ENCODE data around the gene AP5S1. TPM values are rescaled to one million over a fixed set of nuclear protein-coding genes. Genes with fewer than 3 reads are reported as not detected.

Gene AP5S1
- polyA plus RNA-seq, 1 donor from 2014 or later = 11.3 TPM

DNA sequence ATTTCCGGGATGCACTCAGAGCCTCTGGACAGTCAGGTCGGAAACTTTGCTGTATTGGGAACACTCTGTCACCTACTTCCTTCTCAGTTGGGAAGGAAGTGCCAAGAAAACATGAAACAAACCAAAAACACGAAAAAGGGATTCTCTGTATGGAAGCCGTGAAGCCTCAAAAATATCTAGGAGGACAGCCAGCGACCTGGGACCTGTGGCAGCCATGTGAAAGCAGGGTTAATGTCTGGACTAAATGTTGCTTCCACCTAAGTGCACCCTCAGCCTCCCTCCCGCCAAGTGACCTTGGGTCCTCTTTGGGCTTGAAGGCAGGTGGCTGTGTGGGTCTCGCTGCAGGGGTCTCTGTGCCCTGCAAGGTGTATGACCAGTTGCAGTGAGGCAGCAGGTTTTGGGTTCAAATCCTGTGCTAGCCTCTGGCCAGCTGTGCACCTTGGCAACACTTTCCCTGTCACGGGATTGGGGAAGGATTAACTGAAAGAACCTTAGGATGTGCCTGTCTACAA, 27.1 kb downstream of the AP5S1 start:
- Histone ChIP-seq H3K4me3 (ENCODE audit: low read length) (peak overlapping the region; percentile 99), H3K36me3 (ENCODE audit: insufficient read depth, low read length) (no peaks in the 10 kb centered on the region), H3K9me2 (ENCODE audit: insufficient read depth, low read length) (no peaks in the 10 kb centered on the region), H3K79me2 (replicated peaks; ENCODE audit: insufficient read depth, low read length) (peaks cover 8% of the 10 kb centered on the region), H3F3A (ENCODE audit: insufficient read depth, low read length, poor library complexity, severe bottlenecking) (no peaks in the 10 kb centered on the region), H3K9me3 (ENCODE audit: low read length) (no peaks in the 10 kb centered on the region), H3K9ac (ENCODE audit: low read length) (peak overlapping the region; percentile 88), H2AFZ (ENCODE audit: low read depth, low read length) (peak overlapping the region; percentile 97), H4K20me1 (ENCODE audit: insufficient read depth) (no peaks in the 10 kb centered on the region), H3K27me3 (ENCODE audit: insufficient read depth, low read depth, low read length) (no peaks in the 10 kb centered on the region), H3K27ac (ENCODE audit: low read length) (peak overlapping the region; percentile 65), H3K4me2 (ENCODE audit: low read length) (peak overlapping the region; percentile 95)
- TF ChIP-seq RAD21 (conservative IDR thresholded peaks at IDR 0.05) (no peak), TAF1 (IDR thresholded peaks at IDR 0.05; ENCODE audit: low read depth) (no peak), SMC3 (conservative IDR thresholded peaks at IDR 0.05; ENCODE audit: poor library complexity) (no peak), EP300 (conservative IDR thresholded peaks at IDR 0.05; ENCODE audit: poor library complexity, severe bottlenecking) (no peak), CTCF (IDR thresholded peaks at IDR 0.05; ENCODE audit: poor library complexity, severe bottlenecking) (no peak), MXI1 (conservative IDR thresholded peaks at IDR 0.05; ENCODE audit: poor library complexity, severe bottlenecking) (no peak), EZH2 (IDR thresholded peaks at IDR 0.05; ENCODE audit: borderline replicate concordance, insufficient read depth, low read length, poor library complexity, severe bottlenecking) (no peak), POLR2AphosphoS5 (IDR thresholded peaks at IDR 0.05) (no peak), REST (IDR thresholded peaks at IDR 0.05; ENCODE audit: borderline replicate concordance) (no peak)

GRCh38 chr20:3848565-3848964, 28.2 kb downstream of the AP5S1 start:
- H3K4me3 ChIP-seq (ENCODE audit: low read length) = no peak overlapping the region
- H3K27ac ChIP-seq (ENCODE audit: low read length) = no peak overlapping the region
- no peak overlapping the region for H3K9ac ChIP-seq (ENCODE audit: low read length)
- H3K9me2 ChIP-seq (ENCODE audit: insufficient read depth, low read length) = no peaks in the 10 kb centered on the region
- H3K79me2 ChIP-seq (replicated peaks; ENCODE audit: insufficient read depth, low read length) = peaks cover 8% of the 10 kb centered on the region
- TF ChIP-seq MXI1 (conservative IDR thresholded peaks at IDR 0.05; ENCODE audit: poor library complexity, severe bottlenecking) (no peak), EZH2 (IDR thresholded peaks at IDR 0.05; ENCODE audit: borderline replicate concordance, insufficient read depth, low read length, poor library complexity, severe bottlenecking) (no peak), SMC3 (conservative IDR thresholded peaks at IDR 0.05; ENCODE audit: poor library complexity) (no peak), TAF1 (IDR thresholded peaks at IDR 0.05; ENCODE audit: low read depth) (no peak), REST (IDR thresholded peaks at IDR 0.05; ENCODE audit: borderline replicate concordance) (no peak), CTCF (IDR thresholded peaks at IDR 0.05; ENCODE audit: poor library complexity, severe bottlenecking) (no peak), RAD21 (conservative IDR thresholded peaks at IDR 0.05) (no peak)
- no peaks in the 10 kb centered on the region for H4K20me1 ChIP-seq (ENCODE audit: insufficient read depth)
- H3F3A ChIP-seq (ENCODE audit: insufficient read depth, low read length, poor library complexity, severe bottlenecking) = no peaks in the 10 kb centered on the region
- H3K27me3 ChIP-seq (ENCODE audit: insufficient read depth, low read depth, low read length) = no peaks in the 10 kb centered on the region
- H3K9me3 ChIP-seq (ENCODE audit: low read length) = no peaks in the 10 kb centered on the region
- H3K36me3 ChIP-seq (ENCODE audit: insufficient read depth, low read length) = no peaks in the 10 kb centered on the region
- no peak overlapping the region for H2AFZ ChIP-seq (ENCODE audit: low read depth, low read length)
- H3K4me2 ChIP-seq (ENCODE audit: low read length) = no peak overlapping the region
